Immature natural killer cell (primary cell): Measurements from ENCODE around the gene ISG15. TPM values are rescaled to one million over a fixed set of nuclear protein-coding genes. Genes with fewer than 3 reads are reported as not detected.
"Not testable (repeated sequence)": the region's sequence is repeated elsewhere in the genome, so short reads cannot be mapped to it uniquely, and the experiment has no call there.

ENCODE experiments used
- DNase-seq, 3 donors: peaks; one replicate each; pipeline ENCODE4 v3.0.0; 2022; ENCODE audit warnings: mixed read lengths in 1 of 3
- H3K27ac Mint-ChIP-seq, 6 donors: one replicate each; pipeline ENCODE4 v1.8.0; 2020; ENCODE audit warnings: mixed read lengths in 6 of 6, mild to moderate bottlenecking in 5 of 6, inconsistent platforms in 4 of 6, moderate library complexity in 3 of 6
- H3K27me3 Mint-ChIP-seq, 3 donors: one replicate each; pipeline ENCODE4 v1.8.0; 2020 to 2021; ENCODE audit warnings: low read depth in 3 of 3, mild to moderate bottlenecking in 3 of 3, mixed read lengths in 3 of 3, moderate library complexity in 3 of 3, inconsistent platforms in 1 of 3
- H3K36me3 Mint-ChIP-seq, 3 donors: one replicate each; pipeline ENCODE4 v1.8.0; 2020; ENCODE audit warnings: mixed read lengths in 3 of 3, inconsistent platforms in 2 of 3, mild to moderate bottlenecking in 2 of 3
- H3K4me1 Mint-ChIP-seq, 2 donors: one replicate each; pipeline ENCODE4 v1.8.0; 2020; ENCODE audit warnings: inconsistent platforms in 2 of 2, mild to moderate bottlenecking in 2 of 2, mixed read lengths in 2 of 2, moderate library complexity in 1 of 2
- H3K4me3 Mint-ChIP-seq, 5 donors: one replicate each; pipeline ENCODE4 v1.8.0; 2020; ENCODE audit warnings: mild to moderate bottlenecking in 5 of 5, mixed read lengths in 5 of 5, inconsistent platforms in 3 of 5, moderate library complexity in 3 of 5
- H3K9me3 Mint-ChIP-seq, 6 donors: one replicate each; pipeline ENCODE4 v1.8.0; 2020; ENCODE audit warnings: mild to moderate bottlenecking in 6 of 6, mixed read lengths in 6 of 6, inconsistent platforms in 4 of 6, moderate library complexity in 3 of 6
- polyA plus RNA-seq, 3 donors: library from polyadenylated mRNA; unstranded; fragments of 300-500 nt; fragmentation: Illumina TruSeq; gene quantifications; one replicate each; pipeline ENCODE4 v1.2.3, GENCODE V29; 2021

The ISG15 gene
- polyA plus RNA-seq, 3 donors from 2014 or later: 304 to 360 (median 354) TPM

- H3K9me3 Mint-ChIP-seq: peaks cover 0 to 2% (median 0%) of the 10 kb centered on the region in 6 donors
- H3K4me3 Mint-ChIP-seq: no peak overlapping the region
- no peak overlapping the region for H3K27ac Mint-ChIP-seq
- H3K36me3 Mint-ChIP-seq: peaks cover 0 to 4% (median 0%) of the 10 kb centered on the region in 3 donors
- peaks cover 8 to 22% (median 17%) of the 10 kb centered on the region in 3 donors for H3K27me3 Mint-ChIP-seq
- DNase-seq: no peak
- H3K4me1 Mint-ChIP-seq: peaks cover 19 to 21% of the 10 kb centered on the region in 2 donors
These were observed 9.5 kb upstream of the ISG15 start for GRCh38 chr1:1003618-1004419.

GRCh38 chr1:1004420-1004779 lies 8.9 kb upstream of the ISG15 start:
- Mint-ChIP-seq H3K4me3 (peak overlapping the region in 4 of 5 donors; percentile 27 to 75 (median 50)), H3K27ac (peak overlapping the region in 2 of 6 donors; percentile 59 to 67), H3K36me3 (peaks cover 0 to 4% (median 0%) of the 10 kb centered on the region in 3 donors)

GRCh38 chr1:1004780-1005697 lies 8.3 kb upstream of the ISG15 start:
- H3K9me3 Mint-ChIP-seq: peaks cover 0 to 2% (median 0%) of the 10 kb centered on the region in 6 donors

More at GRCh38 chr1:1004420-1004779, 8.9 kb upstream of the ISG15 start:
- Mint-ChIP-seq H3K4me1 (peaks cover 24 to 27% of the 10 kb centered on the region in 2 donors), H3K9me3 (peaks cover 0 to 2% (median 0%) of the 10 kb centered on the region in 6 donors), H3K27me3 (peaks cover 8 to 23% (median 17%) of the 10 kb centered on the region in 3 donors)
- no peak for DNase-seq

GRCh38 chr1:1005774-1006304 lies 7.5 kb upstream of the ISG15 start:
- Mint-ChIP-seq H3K4me3 (peak overlapping the region in 1 of 5 donors; percentile 18), H3K27me3 (peaks cover 4 to 15% (median 13%) of the 10 kb centered on the region in 3 donors), H3K9me3 (no peaks in the 10 kb centered on the region), H3K36me3 (peaks cover 0 to 4% (median 0%) of the 10 kb centered on the region in 3 donors), H3K27ac (no peak overlapping the region), H3K4me1 (peaks cover 21 to 23% of the 10 kb centered on the region in 2 donors)
- DNase-seq: no peak

More at GRCh38 chr1:1004780-1005697, 8.3 kb upstream of the ISG15 start:
- Mint-ChIP-seq H3K27me3 (peaks cover 8 to 19% (median 17%) of the 10 kb centered on the region in 3 donors), H3K4me3 (peak overlapping the region; percentile 27 to 75 (median 50)), H3K27ac (peak overlapping the region; percentile 6 to 67 (median 52)), H3K4me1 (peaks cover 25% of the 10 kb centered on the region in 2 donors), H3K36me3 (peaks cover 0 to 4% (median 0%) of the 10 kb centered on the region in 3 donors)
- DNase-seq: peak; percentile 35 to 41 (median 38)

GRCh38 chr1:1006305-1007159 lies 6.8 kb upstream of the ISG15 start:
- Mint-ChIP-seq H3K27me3 (peaks cover 4 to 17% (median 13%) of the 10 kb centered on the region in 3 donors), H3K4me1 (peaks cover 20 to 27% of the 10 kb centered on the region in 2 donors), H3K27ac (no peak overlapping the region), H3K4me3 (no peak overlapping the region), H3K9me3 (no peaks in the 10 kb centered on the region), H3K36me3 (peaks cover 0 to 4% (median 0%) of the 10 kb centered on the region in 3 donors)
- DNase-seq: no peak

GRCh38 chr1:1010131-1010530 lies 3.2 kb upstream of the ISG15 start:
- peaks cover 39 to 40% of the 10 kb centered on the region in 2 donors for H3K4me1 Mint-ChIP-seq
- H3K9me3 Mint-ChIP-seq, DNase-seq, H3K27ac Mint-ChIP-seq, H3K4me3 Mint-ChIP-seq, H3K36me3 Mint-ChIP-seq: not testable (repeated sequence)
- H3K27me3 Mint-ChIP-seq: peaks cover 2 to 18% (median 6%) of the 10 kb centered on the region in 3 donors

GRCh38 chr1:1011396-1011949 lies 1.8 kb upstream of the ISG15 start:
- DNase-seq: no peak
- H3K4me1 Mint-ChIP-seq: peaks cover 36 to 38% of the 10 kb centered on the region in 2 donors
- H3K9me3 Mint-ChIP-seq: no peaks in the 10 kb centered on the region
- peak overlapping the region in 5 of 6 donors; percentile 7 to 98 (median 21) for H3K27ac Mint-ChIP-seq
- peaks cover 0 to 18% (median 8%) of the 10 kb centered on the region in 3 donors for H3K27me3 Mint-ChIP-seq
- H3K36me3 Mint-ChIP-seq: no peaks in the 10 kb centered on the region
- H3K4me3 Mint-ChIP-seq: peak overlapping the region in 3 of 5 donors; percentile 25 to 51 (median 33)

GRCh38 chr1:1012736-1013104 lies 577 bp upstream of the ISG15 start:
- DNase-seq, H3K9me3 Mint-ChIP-seq, H3K36me3 Mint-ChIP-seq: not testable (repeated sequence)
- Mint-ChIP-seq H3K4me1 (peaks cover 43% of the 10 kb centered on the region in 2 donors), H3K27me3 (peaks cover 0 to 16% (median 8%) of the 10 kb centered on the region in 3 donors), H3K27ac (peak overlapping the region; percentile 94 to 99 (median 98)), H3K4me3 (peak overlapping the region; percentile 92 to 98 (median 95))

- H3K27ac Mint-ChIP-seq: peak overlapping the region; percentile 94 to 99 (median 98)
- H3K9me3 Mint-ChIP-seq: no peaks in the 10 kb centered on the region
- peaks cover 37 to 38% of the 10 kb centered on the region in 2 donors for H3K4me1 Mint-ChIP-seq
- no peak for DNase-seq
- H3K27me3 Mint-ChIP-seq: peaks cover 0 to 16% (median 8%) of the 10 kb centered on the region in 3 donors
- peak overlapping the region; percentile 92 to 98 (median 95) for H3K4me3 Mint-ChIP-seq
- peaks cover 0 to 4% (median 0%) of the 10 kb centered on the region in 3 donors for H3K36me3 Mint-ChIP-seq
These were observed 788 bp downstream of the ISG15 start for GRCh38 chr1:1013922-1014648.

- no peak for DNase-seq
- peaks cover 0 to 4% (median 0%) of the 10 kb centered on the region in 3 donors for H3K36me3 Mint-ChIP-seq
- peaks cover 0 to 14% (median 8%) of the 10 kb centered on the region in 3 donors for H3K27me3 Mint-ChIP-seq
- peak overlapping the region; percentile 57 to 99 (median 97) for H3K27ac Mint-ChIP-seq
- peaks cover 34 to 35% of the 10 kb centered on the region in 2 donors for H3K4me1 Mint-ChIP-seq
- H3K4me3 Mint-ChIP-seq: peak overlapping the region in 4 of 5 donors; percentile 94 to 98 (median 96)
- H3K9me3 Mint-ChIP-seq: no peaks in the 10 kb centered on the region
These were observed 1.7 kb downstream of the ISG15 start for GRCh38 chr1:1014799-1015681.
